ENCODE data around the gene AFF3. TPM values are rescaled to one million over a fixed set of nuclear protein-coding genes. Genes with fewer than 3 reads are reported as not detected.

AFF3 gene
- total and polyA plus RNA-seq, 2 of the 13 experiments (the other 11 are each of a cell fraction or from before 2014, with no cell fraction given): not detected

- no peaks in the 10 kb centered on the region for H3K4me1 ChIP-seq (ENCODE audit: insufficient read depth, low read length)
- no peaks in the 10 kb centered on the region for H3K36me3 ChIP-seq (replicated peaks in 1 of 2; ENCODE audit: control insufficient read depth in 1 of 2, insufficient read depth in 2 of 2, low read length in 2 of 2)
- peaks cover 9% of the 10 kb centered on the region; the same call in 1 of the 2 replicates for H4K20me1 ChIP-seq (ENCODE audit: insufficient read depth, low read length)
- H3K9me3 ChIP-seq (ENCODE audit: low read length): no peaks in the 10 kb centered on the region
- ATAC-seq (no peak), FAIRE-seq (no peak), DNase-seq (ENCODE audit: low spot score) (no peak)
- no TSS peak for BruUV-seq (replicated peaks)
- no peak overlapping the region for H3K4me2 ChIP-seq (ENCODE audit: low read depth, low read length)
- H2AFZ ChIP-seq (ENCODE audit: low read length): no peak overlapping the region
- H3K27ac ChIP-seq (ENCODE audit: extremely low read length, insufficient read depth, low read length): no peak overlapping the region
- intact Hi-C loops (cut with micrococcal nuclease; ENCODE audit: unreplicated experiment): no loop called here
- H3K9ac ChIP-seq (ENCODE audit: insufficient read depth, low read depth, low read length): no peak overlapping the region
- H3K27me3 ChIP-seq (ENCODE audit: control insufficient read depth in 1 of 2, insufficient read depth in 2 of 2, low read length in 2 of 2): peaks cover 7 to 52% of the 10 kb centered on the region in 2 experiments
- CTCF ChIA-PET (ENCODE audit: low intra/inter-chr PET ratio, low total read pairs): no interaction called here
- WGBS (ENCODE audit: low lambda C conversion rate): 15% methylated on average over 6 of the region's 6 CpGs
- in situ Hi-C loops (cut with HindIII; ENCODE audit: extremely low pct_ligation_motif_present, low pct_unique_long_range_greater_than_20kb): no loop called here
- H3K4me3 ChIP-seq (replicated peaks in 1 of 3; ENCODE audit: insufficient read depth in 1 of 3, low read depth in 2 of 3, low read length in 3 of 3): no peak overlapping the region
- POLR2A ChIA-PET: no interaction called here
- TF ChIP-seq, protein P1, sequence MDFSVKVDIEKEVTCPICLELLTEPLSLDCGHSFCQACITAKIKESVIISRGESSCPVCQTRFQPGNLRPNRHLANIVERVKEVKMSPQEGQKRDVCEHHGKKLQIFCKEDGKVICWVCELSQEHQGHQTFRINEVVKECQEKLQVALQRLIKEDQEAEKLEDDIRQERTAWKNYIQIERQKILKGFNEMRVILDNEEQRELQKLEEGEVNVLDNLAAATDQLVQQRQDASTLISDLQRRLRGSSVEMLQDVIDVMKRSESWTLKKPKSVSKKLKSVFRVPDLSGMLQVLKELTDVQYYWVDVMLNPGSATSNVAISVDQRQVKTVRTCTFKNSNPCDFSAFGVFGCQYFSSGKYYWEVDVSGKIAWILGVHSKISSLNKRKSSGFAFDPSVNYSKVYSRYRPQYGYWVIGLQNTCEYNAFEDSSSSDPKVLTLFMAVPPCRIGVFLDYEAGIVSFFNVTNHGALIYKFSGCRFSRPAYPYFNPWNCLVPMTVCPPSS (IDR thresholded peaks at IDR 0.05): no peak
- no peak for TF ChIP-seq PAXIP1 (CRISPR knock-in tag; conservative IDR thresholded peaks at IDR 0.05)
- TF ChIP-seq, protein P2, sequence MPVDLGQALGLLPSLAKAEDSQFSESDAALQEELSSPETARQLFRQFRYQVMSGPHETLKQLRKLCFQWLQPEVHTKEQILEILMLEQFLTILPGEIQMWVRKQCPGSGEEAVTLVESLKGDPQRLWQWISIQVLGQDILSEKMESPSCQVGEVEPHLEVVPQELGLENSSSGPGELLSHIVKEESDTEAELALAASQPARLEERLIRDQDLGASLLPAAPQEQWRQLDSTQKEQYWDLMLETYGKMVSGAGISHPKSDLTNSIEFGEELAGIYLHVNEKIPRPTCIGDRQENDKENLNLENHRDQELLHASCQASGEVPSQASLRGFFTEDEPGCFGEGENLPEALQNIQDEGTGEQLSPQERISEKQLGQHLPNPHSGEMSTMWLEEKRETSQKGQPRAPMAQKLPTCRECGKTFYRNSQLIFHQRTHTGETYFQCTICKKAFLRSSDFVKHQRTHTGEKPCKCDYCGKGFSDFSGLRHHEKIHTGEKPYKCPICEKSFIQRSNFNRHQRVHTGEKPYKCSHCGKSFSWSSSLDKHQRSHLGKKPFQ (CRISPR knock-in tag; IDR thresholded peaks at IDR 0.05; ENCODE audit: insufficient replicate concordance): no peak
- H3K79me2 ChIP-seq (ENCODE audit: insufficient read depth, low read length): no peaks in the 10 kb centered on the region
Measured at GRCh38 chr2:100107906-100108647, 34.3 kb downstream of the AFF3 start.

Measured in HepG2 (cell line).